HG02763 (cell line): ENCODE data around the gene KRTAP1-4.
"Not testable (repeated sequence)": the region's sequence is repeated elsewhere in the genome, so short reads cannot be mapped to it uniquely, and the experiment has no call there.

ENCODE experiments used
- ATAC-seq: cut with Tn5 transposase; IDR thresholded peaks from one replicate; pipeline ENCODE4 v1.9.1; 2021; ENCODE audit warnings: mild to moderate bottlenecking, moderate library complexity; ENCODE audit not compliant: unreplicated experiment

KRTAP1-4 gene, protein sequence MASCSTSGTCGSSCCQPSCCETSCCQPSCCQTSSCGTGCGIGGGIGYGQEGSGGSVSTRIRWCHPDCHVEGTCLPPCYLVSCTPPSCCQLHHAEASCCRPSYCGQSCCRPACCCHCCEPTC

DNA sequence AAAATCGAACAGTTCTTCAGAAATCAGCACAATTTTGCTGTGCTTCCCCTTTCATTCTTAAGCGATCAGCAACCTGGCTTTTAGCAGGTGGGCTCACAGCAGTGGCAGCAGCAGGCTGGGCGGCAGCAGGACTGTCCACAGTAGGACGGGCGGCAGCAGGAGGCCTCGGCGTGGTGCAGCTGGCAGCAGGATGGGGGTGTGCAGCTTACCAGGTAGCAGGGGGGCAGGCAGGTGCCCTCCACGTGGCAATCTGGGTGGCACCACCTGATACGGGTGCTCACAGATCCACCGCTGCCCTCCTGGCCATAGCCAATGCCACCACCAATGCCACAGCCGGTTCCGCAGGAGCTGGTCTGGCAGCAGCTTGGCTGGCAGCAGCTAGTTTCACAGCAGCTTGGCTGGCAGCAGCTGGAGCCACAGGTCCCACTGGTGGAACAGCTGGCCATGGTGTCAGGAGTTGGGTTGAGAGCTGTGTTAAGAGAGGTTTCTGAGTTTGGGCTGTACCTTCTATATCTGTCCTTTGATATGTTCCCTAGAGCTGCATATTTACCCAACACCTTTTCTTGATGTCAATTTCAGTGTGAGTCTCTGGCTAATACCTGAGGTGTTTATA is at the start of gene KRTAP1-4:
Gene KRTAP1-4, minus strand, starts transcription at position 563 of the 613 bp plus-strand sequence. Its CDS starts 117 bp downstream, at position 446.
- ATAC-seq = no peak

DNA sequence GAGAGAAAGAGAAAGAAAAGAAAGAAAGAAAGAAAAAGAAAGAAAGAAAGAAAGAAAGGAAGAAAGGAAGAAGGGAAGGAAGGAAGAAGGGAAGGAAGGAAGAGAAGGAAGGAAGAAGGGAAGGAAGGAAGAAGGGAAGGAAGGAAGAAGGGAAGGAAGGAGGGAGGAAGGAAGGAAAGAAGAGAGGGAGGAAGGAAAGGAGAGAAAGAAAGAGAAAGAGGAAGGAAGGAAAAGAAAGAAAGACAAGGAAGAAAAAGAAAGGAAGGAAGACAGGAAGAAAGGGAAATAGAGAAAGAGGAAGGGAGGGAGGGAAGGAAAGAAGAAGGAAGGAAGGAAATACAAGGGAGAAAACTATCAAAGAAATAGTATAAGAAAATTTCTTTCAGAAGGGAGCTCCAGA is 46.8 kb upstream of the KRTAP1-4 start:
- ATAC-seq = no peak

DNA sequence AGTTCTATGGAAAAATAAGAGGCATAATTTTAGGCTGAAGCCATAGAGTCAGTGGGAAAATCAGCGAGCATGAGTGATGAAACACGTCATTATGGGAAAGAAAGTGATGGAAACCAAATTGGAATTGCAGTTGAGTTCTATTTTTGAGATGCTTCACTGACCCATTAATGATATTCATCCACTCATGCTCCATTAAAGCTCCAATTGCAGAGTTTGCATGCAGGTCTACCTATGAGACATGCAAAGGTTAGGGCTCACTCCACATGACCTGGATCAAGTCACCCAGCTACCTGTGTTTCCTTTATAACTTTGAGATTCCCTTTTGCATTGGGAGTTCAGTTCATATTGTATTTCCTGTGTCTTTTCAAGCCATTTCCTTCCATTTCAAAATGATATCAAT is 43.7 kb upstream of the KRTAP1-4 start:
- ATAC-seq = no peak

DNA sequence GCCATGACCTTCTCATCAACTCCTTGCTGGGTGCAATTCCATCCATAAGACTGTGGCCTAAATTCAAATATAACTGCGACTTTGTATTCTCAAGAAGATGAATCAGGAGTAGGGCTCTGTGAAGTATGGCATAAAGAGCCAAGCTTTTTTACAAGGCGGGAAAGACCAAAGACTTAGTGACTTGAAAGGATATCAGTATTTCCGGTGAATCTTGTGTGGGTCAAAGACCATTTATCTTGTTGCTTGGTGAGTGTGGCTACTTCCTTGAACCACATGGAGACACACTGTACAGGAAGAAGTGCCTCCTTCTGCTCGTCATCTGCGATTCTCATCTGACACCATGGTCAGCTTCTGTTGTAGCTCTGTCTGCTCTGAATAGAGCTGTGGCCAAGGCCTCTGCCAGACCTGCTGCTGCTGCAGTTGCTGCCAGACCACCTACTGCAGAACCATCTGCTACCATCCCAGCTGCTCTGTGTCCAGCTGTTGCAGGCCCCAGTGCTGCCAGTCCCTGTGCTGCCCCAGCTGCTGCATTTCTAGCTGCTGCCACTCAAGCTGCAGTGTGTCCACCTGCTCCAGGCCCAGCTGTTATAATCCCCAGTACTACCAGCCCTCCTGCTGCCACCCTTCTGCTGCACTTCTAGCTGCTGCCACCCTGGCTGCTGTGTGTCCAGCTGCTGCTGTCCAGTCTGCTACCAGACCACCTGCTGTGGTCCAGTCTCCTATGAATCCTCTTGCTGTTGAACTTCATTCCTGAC is 41.8 kb upstream of the KRTAP1-4 start:
- ATAC-seq = no peak

DNA sequence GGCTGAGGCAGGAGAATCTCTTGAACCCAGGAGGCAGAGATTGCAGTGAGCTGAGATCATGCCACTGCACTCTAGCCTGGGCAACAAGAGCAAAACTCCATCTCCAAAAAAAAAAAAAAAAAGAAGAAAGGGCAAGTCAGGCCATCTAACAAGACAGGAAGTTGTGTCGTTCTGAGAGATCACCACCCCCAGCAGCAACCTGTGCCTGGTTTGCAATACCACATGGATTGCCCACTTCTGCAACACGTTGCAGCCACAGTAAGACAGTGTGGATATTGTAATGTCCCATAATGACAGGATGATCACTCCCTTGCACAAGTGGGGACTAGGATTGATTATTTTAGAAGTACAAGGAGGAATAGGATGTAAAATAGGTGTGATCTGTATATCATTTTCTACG is 39.0 kb upstream of the KRTAP1-4 start:
- no peak for ATAC-seq

DNA sequence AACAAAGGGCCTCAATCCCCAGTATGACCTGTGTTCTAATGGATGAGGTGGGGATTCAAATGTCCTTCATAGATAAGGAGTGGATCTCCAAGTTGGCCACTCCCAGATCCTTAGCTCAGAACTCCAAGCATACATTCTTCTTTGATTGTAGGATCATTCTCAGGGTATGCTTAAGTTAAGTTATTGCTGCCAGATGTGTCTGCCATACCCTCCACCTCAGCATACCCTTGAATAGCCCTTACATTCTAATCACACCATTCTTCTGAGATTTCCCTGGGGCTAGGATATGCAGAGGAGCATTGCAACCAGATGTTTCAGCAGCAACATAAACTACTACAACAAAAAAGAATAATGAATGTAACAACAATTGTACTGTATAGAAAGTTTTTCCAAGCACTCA is 37.3 kb upstream of the KRTAP1-4 start:
- no peak for ATAC-seq

DNA sequence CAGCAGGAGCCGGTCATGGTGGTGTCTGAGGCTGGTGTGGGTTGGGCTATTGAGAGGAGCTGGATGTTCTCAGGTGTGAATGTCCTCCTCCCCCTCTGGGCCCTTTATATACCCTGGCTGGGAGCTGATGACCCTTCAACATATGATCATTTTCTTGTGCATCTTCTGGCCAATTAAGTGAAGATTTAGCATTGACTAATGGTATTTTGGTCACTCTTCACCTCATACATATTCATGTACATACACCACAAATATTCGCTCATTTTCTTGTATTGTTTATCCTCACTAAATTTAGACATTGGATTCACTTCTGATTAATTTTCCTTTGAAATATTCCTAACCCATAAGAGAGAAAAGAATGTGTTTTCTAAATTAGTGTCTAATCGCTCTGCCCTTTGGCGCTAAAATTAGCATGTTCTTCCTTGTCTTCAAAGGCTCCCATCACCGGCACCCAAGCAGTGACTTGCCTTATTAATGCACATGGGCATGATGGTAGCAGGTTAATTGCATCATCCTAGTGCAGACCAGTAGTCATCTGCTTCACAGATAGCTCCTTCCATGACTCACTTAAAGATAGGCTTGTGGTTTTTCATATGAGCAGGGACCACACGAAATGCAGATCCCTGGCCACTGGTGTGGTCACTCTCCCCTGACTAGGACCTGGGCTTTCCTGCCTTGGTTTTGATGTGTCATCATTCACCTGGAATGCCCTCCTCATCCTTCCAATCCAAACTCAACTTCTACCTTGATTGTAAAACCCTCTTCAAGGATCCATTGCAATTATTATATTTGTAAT is 36.0 kb upstream of the KRTAP1-4 start, which contains the start of gene KRTAP2-4:
Gene KRTAP2-4, minus strand, starts transcription at position 51 of the 796 bp plus-strand sequence. Its CDS starts 34 bp downstream, at position 17.
- ATAC-seq = no peak

DNA sequence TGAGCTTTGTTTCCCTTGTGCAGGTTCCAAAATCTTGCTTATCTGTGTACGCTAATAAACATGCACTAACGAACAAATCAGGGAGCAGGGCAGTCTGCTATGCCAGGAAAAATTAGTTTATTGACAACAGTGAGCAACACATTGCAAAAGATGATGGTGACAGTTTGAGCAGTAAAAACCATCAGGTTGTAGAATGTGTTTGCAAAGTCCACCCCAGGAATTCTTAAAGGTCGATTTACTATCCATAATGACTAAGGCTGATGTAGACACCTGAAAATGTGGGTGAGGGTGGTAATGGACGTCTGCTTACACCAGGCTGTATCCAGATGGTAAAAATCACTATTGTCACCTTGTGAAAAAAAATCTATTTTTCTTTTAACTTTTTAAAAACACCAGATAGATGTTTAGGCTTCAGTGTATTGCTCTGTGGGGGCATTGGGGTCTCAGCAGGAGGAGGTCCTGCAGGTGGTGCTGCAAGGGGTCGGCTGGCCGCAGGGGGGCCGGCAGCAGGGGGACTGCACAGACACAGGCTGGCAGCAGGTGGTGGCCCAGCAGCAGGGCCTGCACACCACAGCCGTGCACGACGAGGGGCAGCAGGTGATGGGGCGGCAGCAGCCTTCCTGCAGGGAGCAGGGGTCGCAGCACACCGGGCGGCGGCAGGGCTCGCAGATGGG is 35.2 kb upstream of the KRTAP1-4 start:
- not testable (repeated sequence) for ATAC-seq

DNA sequence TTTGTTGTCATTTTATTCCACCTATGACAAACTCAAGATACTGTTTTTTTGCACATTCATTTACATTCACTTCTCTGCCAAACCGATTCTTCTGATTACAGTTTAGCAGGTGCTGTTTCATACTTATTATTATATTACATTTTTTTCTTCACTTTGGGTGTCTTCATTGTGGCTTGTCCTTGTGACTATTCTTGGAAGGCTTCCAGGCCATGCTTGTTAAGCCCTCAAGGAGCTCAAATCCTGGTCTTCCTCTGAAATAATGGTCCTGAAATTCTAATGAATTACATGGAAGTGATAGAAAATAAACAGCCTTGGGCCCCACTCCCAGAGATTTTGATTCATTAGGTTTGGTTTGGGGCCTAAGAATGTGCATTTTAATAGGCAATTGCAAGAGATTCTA is 34.3 kb upstream of the KRTAP1-4 start:
- no peak for ATAC-seq

DNA sequence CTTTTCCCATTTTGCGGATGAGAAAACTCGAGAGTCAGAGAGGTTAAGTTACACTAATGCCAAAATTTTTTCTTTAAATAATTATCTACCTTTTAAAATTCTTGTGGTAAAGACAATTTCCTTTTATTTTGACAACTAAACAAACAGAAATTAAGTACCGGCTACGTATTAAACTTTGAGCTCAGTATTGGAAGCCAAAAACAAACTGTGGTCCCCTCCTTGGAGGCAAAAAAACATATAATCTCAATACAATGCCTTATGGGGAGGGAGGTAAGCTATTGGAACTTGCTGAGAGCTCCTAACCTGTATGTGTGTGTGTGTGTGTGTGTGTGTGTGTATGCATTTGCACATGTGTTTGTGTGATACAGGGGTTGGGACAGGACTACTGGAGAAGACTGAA is 33.5 kb upstream of the KRTAP1-4 start:
- no peak for ATAC-seq

DNA sequence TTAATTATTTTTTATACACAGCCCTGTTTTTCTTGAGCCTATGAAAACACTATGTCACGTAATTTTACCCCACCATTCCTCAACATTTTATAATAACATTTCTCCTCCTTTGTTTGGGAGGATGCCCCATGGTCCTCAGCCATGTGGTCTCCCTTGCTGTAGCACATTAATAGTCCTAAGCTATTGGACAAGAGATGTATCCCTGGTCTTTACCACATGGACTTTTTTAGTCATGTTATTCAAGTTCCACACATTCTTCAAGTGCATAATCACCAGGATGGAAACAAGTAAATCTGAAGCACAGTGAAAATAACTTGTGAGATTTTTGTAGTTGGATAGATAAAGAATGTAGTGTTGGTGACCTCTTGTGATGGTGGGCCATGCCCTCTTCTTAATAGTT is 32.0 kb upstream of the KRTAP1-4 start:
- no peak for ATAC-seq

DNA sequence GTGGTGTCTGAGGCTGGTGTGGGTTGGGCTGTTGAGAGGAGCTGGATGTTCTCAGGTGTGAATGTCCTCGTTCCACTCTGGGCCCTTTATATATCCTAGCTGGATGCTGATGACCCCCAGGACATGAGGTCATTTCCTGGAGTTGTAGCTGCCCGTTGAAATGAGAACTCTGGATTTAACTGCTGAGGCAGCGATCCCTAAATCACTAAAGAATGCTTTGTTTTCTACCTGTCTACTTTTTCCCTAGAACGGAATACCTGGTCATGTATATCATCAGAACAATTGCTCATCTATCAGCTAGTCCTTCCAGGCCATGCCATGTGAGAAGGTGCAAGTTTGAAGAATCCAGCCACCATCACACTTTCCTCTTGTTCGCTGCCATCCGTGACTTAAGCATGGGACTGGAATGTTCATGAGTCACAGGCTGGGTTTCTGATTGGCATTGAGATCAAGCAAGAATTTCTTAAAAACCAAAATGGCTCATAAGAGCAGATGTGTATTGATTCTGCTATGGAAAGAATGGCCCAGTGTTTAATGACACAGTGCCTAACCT is 30.1 kb upstream of the KRTAP1-4 start, which contains the start of gene KRTAP2-3:
Gene KRTAP2-3, minus strand, starts transcription at position 63 of the 553 bp plus-strand sequence. CDS start 64 bp downstream, outside the sequence.
- ATAC-seq = no peak

DNA sequence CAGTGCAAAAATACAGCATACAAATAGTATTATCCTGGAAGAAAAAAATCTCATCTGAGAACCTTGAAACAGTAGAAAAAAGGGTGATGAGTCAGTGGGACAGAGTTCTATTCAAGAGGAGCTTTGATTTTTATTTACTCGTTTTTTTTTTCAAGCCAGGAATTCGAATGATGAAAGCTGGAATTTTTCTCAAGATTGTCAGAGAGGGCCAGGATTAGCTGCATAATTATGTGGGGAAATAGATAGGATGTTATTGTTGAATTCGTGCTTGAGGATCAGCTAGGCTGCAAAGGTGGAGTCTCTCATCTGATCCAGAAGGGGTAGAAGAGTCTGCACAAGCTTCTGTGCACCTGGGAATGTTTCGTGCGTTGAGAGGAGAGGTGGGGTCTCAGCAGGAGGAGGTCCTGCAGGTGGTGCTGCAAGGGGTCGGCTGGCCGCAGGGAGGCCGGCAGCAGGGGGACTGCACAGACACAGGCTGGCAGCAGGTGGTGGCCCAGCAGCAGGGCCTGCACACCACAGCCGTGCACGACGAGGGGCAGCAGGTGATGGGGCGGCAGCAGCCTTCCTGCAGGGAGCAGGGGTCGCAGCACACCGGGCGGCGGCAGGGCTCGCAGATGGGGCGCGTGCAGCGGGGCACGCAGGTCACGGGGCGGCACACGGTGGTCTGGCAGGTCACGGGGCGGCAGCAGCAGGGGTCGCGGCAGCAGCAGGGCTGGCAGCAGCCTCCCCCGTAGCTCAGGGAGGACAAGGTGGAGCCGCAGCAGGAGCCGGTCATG is 29.5 kb upstream of the KRTAP1-4 start:
- not testable (repeated sequence) for ATAC-seq

DNA sequence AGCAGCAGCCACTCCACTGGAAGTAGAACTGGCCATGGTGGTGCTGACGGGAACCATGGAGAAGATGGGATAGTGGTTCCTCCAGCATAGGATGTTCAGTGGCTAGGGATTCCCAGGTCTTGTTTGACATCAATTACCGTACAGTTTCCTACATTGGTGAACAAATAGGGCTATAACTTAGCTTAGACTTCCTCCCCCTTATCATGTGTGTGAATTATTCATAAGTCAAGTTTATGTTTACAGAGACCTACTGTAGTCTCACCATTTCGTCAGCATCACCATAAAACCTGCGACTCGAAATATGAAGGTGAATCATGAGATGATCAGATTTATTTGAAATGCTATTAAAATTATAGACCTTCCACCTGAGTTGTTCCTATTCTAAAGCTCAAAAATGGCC is 28.7 kb upstream of the KRTAP1-4 start:
- ATAC-seq = no peak

DNA sequence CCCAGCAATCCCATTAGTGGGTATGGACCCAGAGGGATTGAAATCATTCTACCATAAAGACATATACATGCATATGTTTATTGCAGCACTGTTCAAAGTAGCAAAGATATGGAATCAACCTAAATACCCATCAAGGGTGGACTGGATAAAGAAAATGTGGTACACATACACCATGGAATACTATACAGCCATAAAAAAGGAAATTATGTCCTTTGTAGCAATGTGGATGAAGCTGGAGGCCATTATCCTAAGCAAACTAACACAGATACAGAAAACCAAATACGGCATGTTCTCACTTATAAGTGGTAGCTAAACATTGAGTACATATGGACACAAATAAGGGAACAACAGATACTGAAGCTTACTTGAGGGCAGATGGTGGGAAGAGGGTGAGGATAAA is 27.6 kb upstream of the KRTAP1-4 start:
- no peak for ATAC-seq

DNA sequence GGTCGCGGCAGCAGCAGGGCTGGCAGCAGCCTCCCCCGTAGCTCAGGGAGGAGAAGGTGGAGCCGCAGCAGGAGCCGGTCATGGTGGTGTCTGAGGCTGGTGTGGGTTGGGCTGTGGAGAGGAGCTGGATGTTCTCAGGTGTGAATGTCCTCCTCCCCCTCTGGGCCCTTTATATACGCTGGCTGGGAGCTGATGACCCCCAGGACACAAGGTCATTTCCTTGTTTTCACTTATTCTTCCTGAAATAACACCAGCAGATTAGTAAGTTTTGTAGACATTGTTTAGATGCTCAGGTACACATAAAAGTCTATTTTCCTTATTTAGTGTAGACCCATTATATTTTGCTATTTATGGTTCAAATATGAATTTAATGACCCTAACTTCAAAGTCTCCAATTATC is 25.1 kb upstream of the KRTAP1-4 start, which contains the start of gene KRTAP2-2:
Gene KRTAP2-2, minus strand, starts transcription at position 101 of the 400 bp plus-strand sequence. Its CDS starts 19 bp downstream, at position 82.
- ATAC-seq = not testable (repeated sequence)

DNA sequence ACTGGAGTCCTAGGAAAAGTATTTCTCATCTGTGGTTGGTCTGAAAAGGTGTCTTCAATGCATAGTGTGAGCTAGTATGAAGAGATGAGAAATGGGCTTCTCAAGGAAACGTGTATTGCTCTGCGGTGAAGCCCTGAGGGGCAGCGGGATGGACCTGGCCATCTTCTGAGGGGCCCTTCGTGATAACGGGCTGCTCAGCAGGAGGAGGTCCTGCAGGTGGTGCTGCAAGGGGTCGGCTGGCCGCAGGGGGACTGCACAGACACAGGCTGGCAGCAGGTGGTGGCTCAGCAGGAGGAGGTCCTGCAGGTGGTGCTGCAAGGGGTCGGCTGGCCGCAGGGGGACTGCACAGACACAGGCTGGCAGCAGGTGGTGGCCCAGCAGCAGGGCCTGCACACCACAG is 24.6 kb upstream of the KRTAP1-4 start:
- ATAC-seq = not testable (repeated sequence)

DNA sequence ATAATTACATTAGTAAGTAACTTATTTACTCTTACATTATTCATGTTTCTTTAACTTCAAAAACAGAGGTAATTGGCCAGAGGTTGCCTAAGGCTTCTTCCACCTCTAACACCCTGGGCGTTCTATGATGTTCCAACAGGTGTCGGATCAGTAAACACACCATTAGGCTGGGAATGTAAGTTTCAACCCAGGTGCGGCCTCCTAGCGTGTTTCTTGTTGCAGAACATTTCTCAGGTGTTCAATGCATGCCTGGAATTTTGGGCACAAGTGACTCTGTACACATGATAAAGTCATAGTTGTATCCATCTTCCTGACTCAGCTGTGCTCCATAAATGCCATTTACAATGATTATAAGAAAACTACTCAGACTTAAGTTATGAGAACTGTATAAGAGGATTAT is 24.0 kb upstream of the KRTAP1-4 start:
- ATAC-seq = no peak

DNA sequence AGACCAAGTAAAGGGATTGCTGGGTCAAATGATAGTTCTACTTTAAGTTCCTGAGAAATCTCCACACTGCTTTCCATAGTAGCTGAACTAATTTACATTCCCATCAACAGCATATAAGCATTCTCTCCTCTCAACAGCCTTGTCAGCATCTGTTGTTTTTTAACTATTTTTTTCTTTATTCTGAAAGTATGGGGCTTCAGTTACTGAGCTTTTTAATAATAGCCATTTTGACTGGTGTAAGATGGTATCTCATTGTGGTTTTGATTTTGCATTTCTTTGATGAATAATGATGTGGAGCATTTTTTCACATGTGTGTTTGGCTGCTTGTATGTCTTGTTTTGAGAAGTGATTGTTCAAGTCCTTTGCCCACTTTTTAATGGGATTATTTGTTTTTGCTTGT is 22.6 kb upstream of the KRTAP1-4 start:
- ATAC-seq = no peak
